H1 (cell line): ENCODE results near the gene LRRC27. TPM values are rescaled to one million over a fixed set of nuclear protein-coding genes. Genes with fewer than 3 reads are reported as not detected.
A peak's percentile ranks its signal among the peaks of the same experiment; 100 is the strongest.

Experiments
- CTCF ChIA-PET: fragments of 300-600 bp; sonication (Branson Sonifier 250); formaldehyde crosslinking; loops from one replicate; lab custom pipeline; 2021; ENCODE audit not compliant: partially characterized antibody; lab: Charles Lee
- POLR2A ChIA-PET: fragments of 300-600 bp; sonication (Branson Sonifier 250); formaldehyde crosslinking; loops from one replicate; lab custom pipeline; 2021; ENCODE audit warnings: inconsistent platforms; ENCODE audit not compliant: partially characterized antibody; lab: Charles Lee
- DNase-seq, 2 experiments: peaks; one replicate each; pipeline versions ENCODE4 v3.0.0 to v3.0.0-alpha.2; 2010 to 2022; ENCODE audit warnings: low spot score in 2 of 2, low read depth in 1 of 2, mixed read lengths in 1 of 2
- FAIRE-seq: peaks from 2 replicates; lab custom pipeline; 2011; peaks lifted over from hg19 to GRCh38; lab: Jason Lieb, UNC
- H2AFZ ChIP-seq: 2 replicates; pipeline ENCODE4 v1.8.1; 2012; ENCODE audit warnings: low read length, inconsistent platforms
- H2AK5ac ChIP-seq: 2 replicates; pipeline ENCODE4 v1.6.1; 2013; ENCODE audit warnings: low read depth, low read length
- H2BK120ac ChIP-seq: replicated peaks from 2 replicates; pipeline ENCODE3; 2013; ENCODE audit warnings: low read depth, low read length, inconsistent platforms
- H2BK12ac ChIP-seq: 2 replicates; pipeline ENCODE4 v1.6.1; 2013; ENCODE audit warnings: low read depth, low read length
- H2BK15ac ChIP-seq: 2 replicates; pipeline ENCODE4 v1.6.1; 2013; ENCODE audit warnings: low read length
- H2BK20ac ChIP-seq: 2 replicates; pipeline ENCODE4 v1.6.1; 2013; ENCODE audit warnings: low read length
- H2BK5ac ChIP-seq: 2 replicates; pipeline ENCODE4 v1.6.1; 2013; ENCODE audit warnings: low read depth, low read length
- H3K14ac ChIP-seq: 2 replicates; pipeline ENCODE4 v1.6.1; 2013; ENCODE audit warnings: inconsistent platforms; ENCODE audit not compliant: insufficient read length
- H3K18ac ChIP-seq: 2 replicates; pipeline ENCODE4 v1.6.1; 2013; ENCODE audit warnings: low read length; ENCODE audit errors: extremely low read depth
- H3K23ac ChIP-seq: 2 replicates; pipeline ENCODE4 v1.6.1; 2013; ENCODE audit warnings: inconsistent platforms; ENCODE audit not compliant: insufficient read length
- H3K23me2 ChIP-seq: 2 replicates; pipeline ENCODE4 v1.6.1; 2013; ENCODE audit warnings: low read depth, low read length
- H3K27ac ChIP-seq: 2 replicates; pipeline ENCODE4 v1.6.1; 2011; ENCODE audit warnings: low read depth, low read length, inconsistent platforms
- H3K27me3 ChIP-seq, 4 experiments: replicated peaks in 1 of 4; 1 replicate in 1 of 4; 2 replicates in 3 of 4; pipeline versions ENCODE4 v1.6.1 to v1.8.1; 2011 to 2013; ENCODE audit warnings: low read length in 3 of 4, mild to moderate bottlenecking in 3 of 4, inconsistent platforms in 2 of 4, mixed read lengths in 2 of 4, moderate library complexity in 1 of 4; ENCODE audit not compliant: control insufficient read depth in 3 of 4, insufficient read depth in 3 of 4; ENCODE audit errors: extremely low read depth in 1 of 4
- H3K36me3 ChIP-seq, 4 experiments: 2 replicates each; pipeline versions ENCODE4 v1.6.1 to v1.8.1; 2011 to 2013; ENCODE audit warnings: mild to moderate bottlenecking in 4 of 4, low read length in 3 of 4, moderate library complexity in 2 of 4, control low read depth in 1 of 4, inconsistent platforms in 1 of 4; ENCODE audit not compliant: insufficient read depth in 4 of 4, control insufficient read depth in 2 of 4
- H3K4ac ChIP-seq: replicated peaks from 2 replicates; pipeline ENCODE3; 2013; ENCODE audit warnings: low read length, low read depth, mixed read lengths, inconsistent platforms; ENCODE audit not compliant: insufficient read length
- H3K4me1 ChIP-seq, 4 experiments: replicated peaks in 1 of 4; 1 replicate in 1 of 4; 2 replicates in 3 of 4; pipeline versions ENCODE4 v1.6.1 to v1.8.1; 2011 to 2013; ENCODE audit warnings: low read length in 3 of 4, inconsistent platforms in 2 of 4, mixed read lengths in 1 of 4; ENCODE audit not compliant: insufficient read depth in 4 of 4, control insufficient read depth in 3 of 4
- H3K4me2 ChIP-seq, 2 experiments: 2 replicates each; pipeline versions ENCODE4 v1.6.1 to v1.8.1; 2011 to 2013; ENCODE audit warnings: low read depth in 2 of 2, low read length in 2 of 2, control low read depth in 1 of 2, inconsistent platforms in 1 of 2, mild to moderate bottlenecking in 1 of 2; ENCODE audit not compliant: insufficient read depth in 1 of 2
- H3K4me3 ChIP-seq, 4 experiments: fragments of 200-600, 300-600 bp in 1 of 4; sonication (generic), shearing (Covaris generic), sonication (Bioruptor Twin) in 1 of 4; 2 replicates each; pipeline versions ENCODE4 v1.5.1 to v1.8.1; 2011 to 2016; ENCODE audit warnings: low read length in 4 of 4, low read depth in 3 of 4, control low read depth in 2 of 4, inconsistent platforms in 2 of 4, mild to moderate bottlenecking in 2 of 4, mixed read lengths in 1 of 4, moderate library complexity in 1 of 4; ENCODE audit not compliant: insufficient read depth in 2 of 4; ENCODE audit errors: extremely low read depth in 1 of 4
- H3K56ac ChIP-seq: replicated peaks from 2 replicates; pipeline ENCODE3; 2013; ENCODE audit warnings: low read depth, mild to moderate bottlenecking, mixed read lengths, low read length, inconsistent platforms; ENCODE audit not compliant: insufficient read length
- H3K79me1 ChIP-seq: 2 replicates; pipeline ENCODE4 v1.6.1; 2013; ENCODE audit warnings: low read depth, low read length, control low read depth
- H3K79me2 ChIP-seq, 2 experiments: 2 replicates each; pipeline versions ENCODE4 v1.6.1 to v1.8.1; 2012 to 2013; ENCODE audit warnings: low read length in 2 of 2, mild to moderate bottlenecking in 2 of 2, inconsistent platforms in 1 of 2; ENCODE audit not compliant: insufficient read depth in 2 of 2, control insufficient read depth in 1 of 2
- H3K9ac ChIP-seq, 4 experiments: replicated peaks in 1 of 4; 1 replicate in 1 of 4; 2 replicates in 3 of 4; pipeline versions ENCODE4 v1.6.1 to v1.8.1; 2011 to 2013; ENCODE audit warnings: low read depth in 3 of 4, low read length in 3 of 4, control low read depth in 2 of 4, mild to moderate bottlenecking in 2 of 4, moderate library complexity in 2 of 4, inconsistent platforms in 1 of 4; ENCODE audit errors: extremely low read depth in 1 of 4
- H3K9me3 ChIP-seq, 2 experiments: 2 replicates each; pipeline versions ENCODE4 v1.6.1 to v1.8.1; 2012 to 2013; ENCODE audit warnings: mild to moderate bottlenecking in 2 of 2, moderate library complexity in 2 of 2, control low read depth in 1 of 2, inconsistent platforms in 1 of 2, low read depth in 1 of 2, low read length in 1 of 2, mixed read lengths in 1 of 2; ENCODE audit not compliant: insufficient read depth in 2 of 2
- H4K20me1 ChIP-seq, 2 experiments: replicated peaks in 1 of 2; 2 replicates each; pipeline versions ENCODE3 to v1.8.1; 2011 to 2013; ENCODE audit warnings: inconsistent platforms in 2 of 2, low read length in 2 of 2, mild to moderate bottlenecking in 1 of 2; ENCODE audit not compliant: insufficient read depth in 2 of 2, control insufficient read depth in 1 of 2
- H4K5ac ChIP-seq: 2 replicates; pipeline ENCODE4 v1.6.1; 2013; ENCODE audit warnings: low read length, low read depth, mixed read lengths, inconsistent platforms; ENCODE audit not compliant: insufficient read length
- H4K8ac ChIP-seq: 2 replicates; pipeline ENCODE4 v1.8.0; 2013; ENCODE audit warnings: mild to moderate bottlenecking, moderate library complexity, low read length, inconsistent platforms; ENCODE audit not compliant: insufficient read depth; ENCODE audit errors: extremely low read depth
- H4K91ac ChIP-seq: replicated peaks from 2 replicates; pipeline ENCODE3; 2013; ENCODE audit warnings: low read length, mixed read lengths, inconsistent platforms; ENCODE audit not compliant: insufficient read length
- CBX8 ChIP-seq: fragments of 300-800, 300-1000 bp; sonication (generic); IDR thresholded peaks from 2 replicates; pipeline ENCODE4 v1.7.1; 2016; ENCODE audit warnings: low read depth, low read length, borderline replicate concordance
- CTBP2 ChIP-seq: IDR thresholded peaks from 2 replicates; pipeline ENCODE4 v1.7.0; 2011; ENCODE audit warnings: borderline replicate concordance, mild to moderate bottlenecking, moderate library complexity, mixed read lengths, low read length; ENCODE audit not compliant: insufficient read depth, insufficient read length
- GABPA ChIP-seq: IDR thresholded peaks from 2 replicates; pipeline ENCODE4 v1.6.1; 2011; ENCODE audit warnings: mild to moderate bottlenecking, low read length, moderate library complexity, borderline replicate concordance; ENCODE audit not compliant: insufficient read depth
- HDAC2 ChIP-seq, 2 experiments: fragments of 300-600 bp in 1 of 2; sonication (generic) in 1 of 2; IDR thresholded peaks; 2 replicates each; pipeline ENCODE4 v1.6.1; 2011 to 2012; ENCODE audit warnings: low read depth in 2 of 2, low read length in 2 of 2, mild to moderate bottlenecking in 2 of 2, moderate library complexity in 2 of 2, borderline replicate concordance in 1 of 2, inconsistent platforms in 1 of 2
- KDM1A ChIP-seq: fragments of 200-600, 300-600 bp; sonication (generic); IDR thresholded peaks from 2 replicates; pipeline ENCODE4 v1.7.1; 2016; ENCODE audit warnings: mild to moderate bottlenecking, low read length, borderline replicate concordance
- KDM4A ChIP-seq: IDR thresholded peaks from one replicate; pipeline ENCODE4 v1.7.1; 2012; ENCODE audit warnings: low read depth, mild to moderate bottlenecking, moderate library complexity, low read length, inconsistent platforms; ENCODE audit not compliant: severe bottlenecking
- KDM5A ChIP-seq: fragments of 200-600 bp; IDR thresholded peaks from 2 replicates; pipeline ENCODE4 v1.7.1; 2012; ENCODE audit warnings: mild to moderate bottlenecking, low read length, inconsistent platforms, mixed read lengths
- POLR2AphosphoS5 ChIP-seq: IDR thresholded peaks from 2 replicates; pipeline ENCODE4 v1.6.1; 2011; ENCODE audit warnings: low read depth, low read length
- SP2 ChIP-seq: IDR thresholded peaks from 2 replicates; pipeline ENCODE4 v1.6.1; 2012; ENCODE audit warnings: mild to moderate bottlenecking, low read length, inconsistent platforms
- SP4 ChIP-seq: IDR thresholded peaks from 2 replicates; pipeline ENCODE4 v1.6.1; 2012; ENCODE audit warnings: low read length, inconsistent platforms
- TCF12 ChIP-seq: IDR thresholded peaks from 2 replicates; pipeline ENCODE4 v1.6.1; 2011; ENCODE audit warnings: low read depth, mild to moderate bottlenecking, low read length
- USF2 ChIP-seq: IDR thresholded peaks from 2 replicates; pipeline ENCODE4 v1.6.1; 2011; ENCODE audit warnings: low read length, improper control_type of control experiment
- YY1 ChIP-seq: IDR thresholded peaks from 2 replicates; pipeline ENCODE4 v1.6.1; 2011; ENCODE audit warnings: low read depth, mild to moderate bottlenecking, low read length
- WGBS, 2 experiments: shearing (Covaris generic) in 1 of 2; methylation state at CpG; one replicate each; pipeline versions ENCODE4 v1.1.6 to v1.1.7; 2013 to 2015; ENCODE audit warnings: low lambda C conversion rate in 2 of 2, mixed read lengths in 2 of 2, inconsistent platforms in 1 of 2, low coverage in 1 of 2, missing lambda C conversion rate in 1 of 2; ENCODE audit not compliant: insufficient replicate concordance in 2 of 2, insufficient coverage in 1 of 2, insufficient read length in 1 of 2; ENCODE audit errors: extremely low coverage in 1 of 2, missing lambda C conversion rate in 1 of 2; 5-methylcytosine and 5-hydroxymethylcytosine counted together
- polyA plus RNA-seq, 7 experiments: library from polyadenylated mRNA; depleted of rRNA in 3 of 7; stranded (reverse) in 5 of 7; unstranded in 2 of 7; fragments of >200 nt in 5 of 7; fragments of 200-250 nt in 2 of 7; gene quantifications; 1 replicate in 5 of 7; 2 replicates in 1 of 7; 4 replicates in 1 of 7; pipeline versions ENCODE4 v1.2.1 to v1.2.3, GENCODE V29; 2011 to 2013; ENCODE audit warnings: missing spikeins in 2 of 7, mixed read lengths in 2 of 7
- total RNA-seq: library from RNA; stranded (reverse); fragmentation: NEBNext Ultra II Directional; extraction: Animal tissue kit (Norgen Biotek cat#: 25700); gene quantifications from 2 replicates; pipeline ENCODE4 v1.2.1, GENCODE V29; 2021

The LRRC27 gene
- total and polyA plus RNA-seq, 2 of the 8 experiments (the other 6 are each of a cell fraction or from before 2014, with no cell fraction given): 1.2 to 3.8 TPM

- Histone ChIP-seq H3K4ac (no peak overlapping the region), H3K4me3 (no peak overlapping the region)
- WGBS, 2 experiments: 80 to 100% methylated on average over 1 to 7 of the region's 14 CpGs
- TF ChIP-seq KDM4A (no peak), TCF12 (no peak), CBX8 (no peak), SP4 (no peak), KDM1A (no peak), POLR2AphosphoS5 (no peak), USF2 (no peak), GABPA (no peak), KDM5A (no peak), SP2 (no peak), HDAC2 (IDR thresholded peaks at IDR 0.05; ENCODE audit: borderline replicate concordance in 1 of 2, low read depth in 2 of 2, low read length in 2 of 2) (no peak), CTBP2 (no peak), YY1 (no peak)
These were observed 32.6 kb downstream of the LRRC27 start for GRCh38 chr10:132364594-132364970.

More at GRCh38 chr10:132364594-132364970, 32.6 kb downstream of the LRRC27 start:
- no peak overlapping the region for H2BK120ac ChIP-seq
- H3K18ac ChIP-seq: no peak overlapping the region
- no peak overlapping the region for H4K5ac ChIP-seq
- 0 out of 2 replicates have a peak overlapping the region, but pooled peaks have one; percentile 36 for H2BK15ac ChIP-seq
- no peak overlapping the region for H3K4me2 ChIP-seq
- peak overlapping the region; percentile 3; the same call in 1 of the 2 replicates for H2BK5ac ChIP-seq
- no peaks in the 10 kb centered on the region for H3K79me1 ChIP-seq
- CTCF ChIA-PET: no interaction called here
- H2BK20ac ChIP-seq: no peak overlapping the region
- no peak overlapping the region; the same call in none of the 2 replicates for H4K8ac ChIP-seq
- H3K4me1 ChIP-seq: peaks cover 0 to 2% (median under 1%) of the 10 kb centered on the region in 4 experiments; a peak in 2 of 7 replicates
- no peak overlapping the region for H3K14ac ChIP-seq
- H2BK12ac ChIP-seq: peak overlapping the region; percentile 3; the same call in 1 of the 2 replicates
- H3K27ac ChIP-seq: no peak overlapping the region
- no peak overlapping the region for H2AK5ac ChIP-seq
- no peak overlapping the region for H2AFZ ChIP-seq
- H3K23me2 ChIP-seq: peaks cover 7% of the 10 kb centered on the region; the same call in 1 of the 2 replicates
- POLR2A ChIA-PET: no interaction called here
- no peak overlapping the region for H3K9ac ChIP-seq
- no peaks in the 10 kb centered on the region for H3K9me3 ChIP-seq
- H3K23ac ChIP-seq: no peak overlapping the region
- no peaks in the 10 kb centered on the region; a peak in 1 of 8 replicates for H3K36me3 ChIP-seq
- peaks cover 0 to 2% (median 0%) of the 10 kb centered on the region in 4 experiments; a peak in 1 of 7 replicates for H3K27me3 ChIP-seq
- DNase-seq (no peak), FAIRE-seq (no peak)
- H4K20me1 ChIP-seq: peaks cover 0 to 5% of the 10 kb centered on the region in 2 experiments
- H3K56ac ChIP-seq: no peak overlapping the region
- H4K91ac ChIP-seq: no peak overlapping the region
- no peaks in the 10 kb centered on the region for H3K79me2 ChIP-seq
